SU-DHL-6 (cell line): ENCODE results near the gene CCDC188.

Experiments
- EZH2phosphoT487 ChIP-seq: fragments of 200-600 bp; sonication (generic), shearing (Covaris generic); conservative IDR thresholded peaks from 2 replicates; pipeline ENCODE4 v1.6.1; 2018; ENCODE audit warnings: mild to moderate bottlenecking, antibody characterized with exemption, low read length, moderate library complexity, mixed read lengths
- TF ChIP-seq, protein P1 (sequence below): fragments of 200-600 bp; sonication (generic); IDR thresholded peaks from one replicate; pipeline ENCODE4 v1.5.1; 2017; ENCODE audit warnings: antibody characterized with exemption, mild to moderate bottlenecking, low read length, moderate library complexity; ENCODE audit not compliant: insufficient read depth, poor library complexity, severe bottlenecking

DNA sequence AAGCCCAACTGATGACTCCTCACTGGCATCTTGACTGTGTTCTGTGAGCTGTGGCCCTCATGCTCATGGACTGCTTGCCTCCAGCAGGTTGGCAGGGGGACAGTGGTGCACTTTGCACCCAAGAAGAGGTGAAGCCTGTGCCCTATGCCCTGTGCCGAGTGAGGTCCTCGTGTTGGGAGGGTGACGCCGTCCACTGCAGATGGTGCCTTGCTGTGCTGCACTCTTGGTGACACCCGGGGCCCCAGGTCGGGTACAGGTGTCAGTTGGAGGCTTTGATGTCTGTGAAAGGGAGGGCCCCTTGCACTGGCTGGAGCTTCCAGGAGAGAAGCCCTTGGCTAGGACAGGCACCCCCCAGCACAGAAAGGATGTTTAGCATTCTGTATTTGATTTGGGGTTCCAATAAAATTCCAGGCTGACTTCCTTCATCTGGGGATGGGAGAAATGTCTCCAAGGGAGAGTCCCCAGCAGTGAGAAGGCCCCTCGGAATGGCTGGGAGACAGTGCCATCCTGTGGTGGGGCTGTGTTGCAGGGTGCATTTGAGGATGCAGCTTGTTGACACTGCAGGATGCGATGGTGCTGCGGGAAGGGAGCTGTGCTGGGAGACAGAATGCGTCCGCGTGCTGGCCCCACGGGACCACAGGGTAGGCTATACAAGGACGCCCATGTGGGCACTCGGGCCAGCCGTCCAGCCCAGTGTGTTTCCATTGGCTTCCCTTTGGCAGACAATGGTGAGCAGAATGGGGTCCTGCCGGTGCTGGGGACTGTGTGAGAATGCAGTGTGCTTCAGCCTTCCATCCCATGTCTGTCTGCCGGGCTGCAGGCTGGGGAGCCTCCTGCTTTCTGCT is 21.7 kb downstream of the CCDC188 start:
- TF ChIP-seq, protein P1, sequence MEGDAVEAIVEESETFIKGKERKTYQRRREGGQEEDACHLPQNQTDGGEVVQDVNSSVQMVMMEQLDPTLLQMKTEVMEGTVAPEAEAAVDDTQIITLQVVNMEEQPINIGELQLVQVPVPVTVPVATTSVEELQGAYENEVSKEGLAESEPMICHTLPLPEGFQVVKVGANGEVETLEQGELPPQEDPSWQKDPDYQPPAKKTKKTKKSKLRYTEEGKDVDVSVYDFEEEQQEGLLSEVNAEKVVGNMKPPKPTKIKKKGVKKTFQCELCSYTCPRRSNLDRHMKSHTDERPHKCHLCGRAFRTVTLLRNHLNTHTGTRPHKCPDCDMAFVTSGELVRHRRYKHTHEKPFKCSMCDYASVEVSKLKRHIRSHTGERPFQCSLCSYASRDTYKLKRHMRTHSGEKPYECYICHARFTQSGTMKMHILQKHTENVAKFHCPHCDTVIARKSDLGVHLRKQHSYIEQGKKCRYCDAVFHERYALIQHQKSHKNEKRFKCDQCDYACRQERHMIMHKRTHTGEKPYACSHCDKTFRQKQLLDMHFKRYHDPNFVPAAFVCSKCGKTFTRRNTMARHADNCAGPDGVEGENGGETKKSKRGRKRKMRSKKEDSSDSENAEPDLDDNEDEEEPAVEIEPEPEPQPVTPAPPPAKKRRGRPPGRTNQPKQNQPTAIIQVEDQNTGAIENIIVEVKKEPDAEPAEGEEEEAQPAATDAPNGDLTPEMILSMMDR: no peak
- TF ChIP-seq EZH2phosphoT487: no peak
